PC-3 (cell line): Measurements from ENCODE around the gene TEKTIP1.

Source experiments
- EZH2phosphoT487 ChIP-seq: fragments of 300-600 bp; sonication (generic); IDR thresholded peaks from 2 replicates; pipeline ENCODE4 v1.6.1; 2018; ENCODE audit warnings: mild to moderate bottlenecking, antibody characterized with exemption, low read length, borderline replicate concordance
- TF ChIP-seq, protein P1 (sequence below): fragments of 300-600 bp; sonication (generic); conservative IDR thresholded peaks from 2 replicates; pipeline ENCODE4 v1.5.1; 2017; ENCODE audit warnings: antibody characterized with exemption, low read depth, mild to moderate bottlenecking, low read length

DNA sequence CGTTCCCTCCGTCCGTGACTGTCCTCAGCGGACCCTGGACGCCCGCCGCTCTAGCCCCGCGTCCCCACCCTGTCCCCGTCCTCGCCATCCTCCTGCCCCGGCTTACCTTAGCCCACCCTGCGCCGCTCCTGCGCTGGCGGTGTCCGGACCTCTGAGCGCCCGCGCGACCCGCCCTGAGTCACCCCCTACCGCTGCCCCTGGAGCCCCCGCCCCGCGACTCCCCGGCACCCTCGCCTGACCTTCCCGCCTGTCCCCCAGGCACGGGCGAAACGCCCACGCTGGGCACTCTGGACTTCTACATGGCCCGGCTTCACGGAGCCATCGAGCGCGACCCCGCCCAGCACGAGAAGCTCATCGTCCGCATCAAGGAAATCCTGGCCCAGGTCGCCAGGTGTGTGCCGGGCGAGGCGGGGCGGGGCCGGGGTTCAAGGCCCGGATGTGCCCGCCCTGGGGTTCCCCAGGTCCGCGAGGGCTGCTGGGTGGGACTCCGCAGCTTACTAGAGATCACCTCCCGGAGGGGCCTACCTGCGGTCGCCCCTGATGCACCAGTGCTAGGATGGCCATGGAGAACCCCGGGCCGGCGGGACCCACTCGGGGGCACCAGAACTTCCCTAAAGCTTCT is 38.9 kb downstream of the TEKTIP1 start:
- TF ChIP-seq, protein P1, sequence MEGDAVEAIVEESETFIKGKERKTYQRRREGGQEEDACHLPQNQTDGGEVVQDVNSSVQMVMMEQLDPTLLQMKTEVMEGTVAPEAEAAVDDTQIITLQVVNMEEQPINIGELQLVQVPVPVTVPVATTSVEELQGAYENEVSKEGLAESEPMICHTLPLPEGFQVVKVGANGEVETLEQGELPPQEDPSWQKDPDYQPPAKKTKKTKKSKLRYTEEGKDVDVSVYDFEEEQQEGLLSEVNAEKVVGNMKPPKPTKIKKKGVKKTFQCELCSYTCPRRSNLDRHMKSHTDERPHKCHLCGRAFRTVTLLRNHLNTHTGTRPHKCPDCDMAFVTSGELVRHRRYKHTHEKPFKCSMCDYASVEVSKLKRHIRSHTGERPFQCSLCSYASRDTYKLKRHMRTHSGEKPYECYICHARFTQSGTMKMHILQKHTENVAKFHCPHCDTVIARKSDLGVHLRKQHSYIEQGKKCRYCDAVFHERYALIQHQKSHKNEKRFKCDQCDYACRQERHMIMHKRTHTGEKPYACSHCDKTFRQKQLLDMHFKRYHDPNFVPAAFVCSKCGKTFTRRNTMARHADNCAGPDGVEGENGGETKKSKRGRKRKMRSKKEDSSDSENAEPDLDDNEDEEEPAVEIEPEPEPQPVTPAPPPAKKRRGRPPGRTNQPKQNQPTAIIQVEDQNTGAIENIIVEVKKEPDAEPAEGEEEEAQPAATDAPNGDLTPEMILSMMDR = no peak
- TF ChIP-seq EZH2phosphoT487 = no peak
